DOHH2 (cell line): ENCODE data around the gene RXFP4.

ENCODE experiments used
- H3F3A ChIP-seq: fragments of 200-600 bp; sonication (generic), shearing (Covaris generic); 2 replicates; pipeline ENCODE4 v1.6.0; 2016; ENCODE audit warnings: antibody characterized with exemption, mild to moderate bottlenecking; ENCODE audit not compliant: control insufficient read depth, insufficient read depth
- H3K27ac ChIP-seq: fragments of 200-600 bp; sonication (generic); 2 replicates; pipeline ENCODE4 v1.5.1; 2014; ENCODE audit warnings: low read depth, mild to moderate bottlenecking, low read length, moderate library complexity
- H3K27me3 ChIP-seq: fragments of 200-600 bp; sonication (generic); 2 replicates; pipeline ENCODE4 v1.6.1; 2014; ENCODE audit warnings: mild to moderate bottlenecking, low read length, mixed read lengths; ENCODE audit not compliant: control insufficient read depth
- H3K36me3 ChIP-seq: fragments of 200-600 bp; sonication (generic); 2 replicates; pipeline ENCODE4 v1.6.1; 2014; ENCODE audit warnings: mild to moderate bottlenecking, low read length, moderate library complexity, mixed read lengths; ENCODE audit not compliant: control insufficient read depth
- H3K4me1 ChIP-seq: fragments of 200-600 bp; sonication (generic); 2 replicates; pipeline ENCODE4 v1.6.1; 2014; ENCODE audit warnings: mild to moderate bottlenecking, low read length, mixed read lengths; ENCODE audit not compliant: control insufficient read depth
- H3K4me2 ChIP-seq: fragments of 200-600 bp; sonication (generic); 2 replicates; pipeline ENCODE4 v1.6.0; 2014; ENCODE audit warnings: mild to moderate bottlenecking, low read length, moderate library complexity
- H3K4me3 ChIP-seq: fragments of 200-600 bp; sonication (generic); 2 replicates; pipeline ENCODE4 v1.5.1; 2014; ENCODE audit warnings: mild to moderate bottlenecking, low read length, mixed read lengths
- H3K79me2 ChIP-seq: fragments of 200-600 bp; sonication (generic); 2 replicates; pipeline ENCODE4 v1.6.1; 2014; ENCODE audit warnings: mild to moderate bottlenecking, low read length, mixed read lengths; ENCODE audit not compliant: control insufficient read depth
- H3K9me2 ChIP-seq: fragments of 200-600 bp; sonication (generic); replicated peaks from 2 replicates; pipeline ENCODE4 v1.6.1; 2014; ENCODE audit warnings: mild to moderate bottlenecking, low read length, mixed read lengths; ENCODE audit not compliant: control insufficient read depth
- H3K9me3 ChIP-seq: fragments of 200-600 bp; sonication (generic); 2 replicates; pipeline ENCODE4 v1.6.1; 2014; ENCODE audit warnings: antibody characterized with exemption, low read length, mixed read lengths; ENCODE audit not compliant: control insufficient read depth, insufficient read depth
- H4K20me1 ChIP-seq: fragments of 200-600 bp; sonication (generic); 2 replicates; pipeline ENCODE4 v1.6.0; 2014; ENCODE audit warnings: low read depth, mild to moderate bottlenecking, antibody characterized with exemption, low read length, moderate library complexity; ENCODE audit not compliant: control insufficient read depth, insufficient read depth
- EZH2phosphoT487 ChIP-seq: fragments of 200-600 bp; sonication (generic); IDR thresholded peaks from 2 replicates; pipeline ENCODE4 v1.6.1; 2017; ENCODE audit warnings: borderline replicate concordance, mild to moderate bottlenecking, antibody characterized with exemption, low read length, moderate library complexity, mixed read lengths
- TF ChIP-seq, protein P1 (sequence below): fragments of 200-600 bp; sonication (generic); IDR thresholded peaks from one replicate; pipeline ENCODE4 v1.5.1; 2014; ENCODE audit warnings: antibody characterized with exemption, mild to moderate bottlenecking, low read depth, low read length; ENCODE audit not compliant: poor library complexity, severe bottlenecking

The RXFP4 gene

DNA sequence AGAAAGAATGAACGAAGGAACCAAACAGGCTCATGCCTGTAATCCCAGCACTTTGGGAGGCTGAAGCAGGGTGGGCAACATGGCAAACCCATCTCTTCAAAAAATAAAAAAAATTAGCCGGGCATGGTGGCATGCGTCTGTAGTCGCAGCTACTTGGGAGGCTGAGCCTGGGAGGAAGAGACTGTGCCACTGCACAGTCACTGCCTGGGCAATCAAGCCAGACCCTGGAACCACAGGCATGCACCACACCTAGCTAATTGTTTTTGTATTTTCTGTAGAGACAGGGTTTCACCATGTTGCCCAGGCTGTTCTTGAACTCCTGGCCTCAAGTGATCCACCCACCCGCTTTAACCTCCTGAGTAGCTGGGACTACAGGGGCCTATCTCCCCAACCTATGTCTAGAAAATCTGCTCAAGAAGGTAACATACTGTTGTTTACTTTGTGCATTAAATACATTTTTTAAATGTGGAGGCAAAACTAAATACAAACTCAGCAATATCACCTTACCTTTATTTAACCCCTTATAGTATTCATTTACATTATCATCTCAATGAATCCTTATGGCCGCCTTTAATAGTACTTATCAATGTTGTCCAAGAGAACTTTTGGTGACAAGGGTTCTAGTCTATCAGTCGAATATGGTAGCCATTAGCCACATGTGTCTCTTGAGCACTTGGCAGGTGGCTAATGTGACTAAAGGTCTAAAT, 10.0 kb upstream of the RXFP4 start:
- TF ChIP-seq, protein P1, sequence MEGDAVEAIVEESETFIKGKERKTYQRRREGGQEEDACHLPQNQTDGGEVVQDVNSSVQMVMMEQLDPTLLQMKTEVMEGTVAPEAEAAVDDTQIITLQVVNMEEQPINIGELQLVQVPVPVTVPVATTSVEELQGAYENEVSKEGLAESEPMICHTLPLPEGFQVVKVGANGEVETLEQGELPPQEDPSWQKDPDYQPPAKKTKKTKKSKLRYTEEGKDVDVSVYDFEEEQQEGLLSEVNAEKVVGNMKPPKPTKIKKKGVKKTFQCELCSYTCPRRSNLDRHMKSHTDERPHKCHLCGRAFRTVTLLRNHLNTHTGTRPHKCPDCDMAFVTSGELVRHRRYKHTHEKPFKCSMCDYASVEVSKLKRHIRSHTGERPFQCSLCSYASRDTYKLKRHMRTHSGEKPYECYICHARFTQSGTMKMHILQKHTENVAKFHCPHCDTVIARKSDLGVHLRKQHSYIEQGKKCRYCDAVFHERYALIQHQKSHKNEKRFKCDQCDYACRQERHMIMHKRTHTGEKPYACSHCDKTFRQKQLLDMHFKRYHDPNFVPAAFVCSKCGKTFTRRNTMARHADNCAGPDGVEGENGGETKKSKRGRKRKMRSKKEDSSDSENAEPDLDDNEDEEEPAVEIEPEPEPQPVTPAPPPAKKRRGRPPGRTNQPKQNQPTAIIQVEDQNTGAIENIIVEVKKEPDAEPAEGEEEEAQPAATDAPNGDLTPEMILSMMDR: no peak
- no peak for TF ChIP-seq EZH2phosphoT487
- H3K79me2 ChIP-seq: peaks cover 75% of the 10 kb centered on the region
- no peaks in the 10 kb centered on the region for H3K9me3 ChIP-seq
- H3F3A ChIP-seq: peaks cover 11% of the 10 kb centered on the region
- H3K27ac ChIP-seq: no peak overlapping the region
- peak overlapping the region; percentile 83 for H3K4me3 ChIP-seq
- H3K4me1 ChIP-seq: peaks cover 41% of the 10 kb centered on the region
- H3K36me3 ChIP-seq: peaks cover 75% of the 10 kb centered on the region
- no peaks in the 10 kb centered on the region for H3K9me2 ChIP-seq
- H3K4me2 ChIP-seq: peak overlapping the region; percentile 83
- H3K27me3 ChIP-seq: no peaks in the 10 kb centered on the region
- peaks cover 17% of the 10 kb centered on the region for H4K20me1 ChIP-seq

DNA sequence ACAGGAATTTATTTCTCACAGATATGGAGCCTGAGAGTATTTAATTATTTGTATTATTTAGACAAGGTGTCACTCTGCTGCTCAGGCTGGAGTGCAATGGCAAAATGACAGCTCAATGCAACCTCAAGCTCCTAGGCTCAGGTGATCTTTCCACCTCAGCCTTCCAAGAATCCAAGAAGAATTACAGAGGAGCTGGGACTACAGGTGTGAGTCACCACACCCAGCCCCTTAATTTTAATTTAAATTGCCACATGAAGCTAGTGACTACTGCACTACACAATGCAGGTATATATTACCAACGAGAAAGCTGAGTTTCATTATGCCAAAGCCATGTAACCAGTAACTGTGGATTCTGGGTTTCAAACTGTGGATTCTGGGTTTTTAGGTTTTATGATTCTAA, 9.4 kb upstream of the RXFP4 start:
- TF ChIP-seq, protein P1: no peak

DNA sequence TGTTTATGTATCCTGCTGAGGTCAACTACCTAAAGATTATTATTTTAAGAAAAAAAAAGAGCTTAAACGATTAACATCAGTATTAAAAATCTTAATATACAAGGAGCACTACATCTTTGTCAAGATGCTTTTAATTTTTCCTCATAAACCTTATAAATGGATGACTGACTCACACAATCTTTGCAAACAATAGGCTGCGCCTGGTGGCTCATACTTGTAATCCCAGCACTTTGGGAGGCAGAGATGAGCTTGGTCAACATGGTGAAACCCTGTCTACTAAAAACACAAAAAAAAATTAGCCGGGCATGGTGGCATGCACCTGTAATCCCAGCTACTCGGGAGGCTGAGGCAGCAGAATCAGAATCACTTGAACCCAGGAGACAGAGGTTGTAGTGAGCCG, 9.0 kb upstream of the RXFP4 start:
- H3K4me1 ChIP-seq: peaks cover 41% of the 10 kb centered on the region
- H3K27me3 ChIP-seq: no peaks in the 10 kb centered on the region
- peaks cover 11% of the 10 kb centered on the region for H3F3A ChIP-seq
- no peaks in the 10 kb centered on the region for H3K9me3 ChIP-seq
- H3K79me2 ChIP-seq: peaks cover 65% of the 10 kb centered on the region
- H3K4me3 ChIP-seq: peak overlapping the region; percentile 83
- no peak overlapping the region for H3K27ac ChIP-seq
- TF ChIP-seq, protein P1: no peak
- TF ChIP-seq EZH2phosphoT487: no peak
- no peaks in the 10 kb centered on the region for H3K9me2 ChIP-seq
- H4K20me1 ChIP-seq: peaks cover 17% of the 10 kb centered on the region
- peaks cover 65% of the 10 kb centered on the region for H3K36me3 ChIP-seq
- peak overlapping the region; percentile 83 for H3K4me2 ChIP-seq

More for the DNA sequence above, 9.4 kb upstream of the RXFP4 start:
- Histone ChIP-seq H3K4me1 (peaks cover 41% of the 10 kb centered on the region), H3K9me2 (no peaks in the 10 kb centered on the region), H3K9me3 (no peaks in the 10 kb centered on the region), H3K27me3 (no peaks in the 10 kb centered on the region), H3K4me2 (peak overlapping the region; percentile 83), H3K79me2 (peaks cover 69% of the 10 kb centered on the region), H4K20me1 (peaks cover 17% of the 10 kb centered on the region), H3K4me3 (peak overlapping the region; percentile 83), H3F3A (peaks cover 11% of the 10 kb centered on the region), H3K27ac (no peak overlapping the region), H3K36me3 (peaks cover 69% of the 10 kb centered on the region)
